Naive thymus-derived CD8-positive, alpha-beta T cell (primary cell): ENCODE measurements around the gene LCNL1. TPM values are rescaled to one million over a fixed set of nuclear protein-coding genes. Genes with fewer than 3 reads are reported as not detected.

Experiments
- ATAC-seq, 2 donors: fragments of 150-1000 bp; cut with Tn5 transposase in 1 of 2; sonication (Bioruptor Pico), chemical (Tn5 transposase) in 1 of 2; 1 replicate in 1 of 2; 2 replicates in 1 of 2; pipeline ENCODE4 v1.10.0; 2021; ENCODE audit warnings: mild to moderate bottlenecking in 2 of 2, moderate library complexity in 2 of 2
- POLR2A ChIA-PET: fragments of 350-600 bp; sonication (Branson Sonifier 250); formaldehyde crosslinking; loops from one replicate; lab custom pipeline; 2021; ENCODE audit warnings: antibody characterized with exemption; lab: Charles Lee
- DNase-seq, 10 donors: peaks; one replicate each; pipeline versions ENCODE4 v3.0.0 to v3.0.0-alpha.2; 2020 to 2022
- H3K27ac Mint-ChIP-seq, 10 donors: one replicate each; pipeline ENCODE4 v1.8.0; 2020 to 2022; ENCODE audit warnings: mild to moderate bottlenecking in 10 of 10, mixed read lengths in 10 of 10, moderate library complexity in 4 of 10, inconsistent platforms in 1 of 10
- H3K27me3 Mint-ChIP-seq, 5 donors: one replicate each; pipeline ENCODE4 v1.8.0; 2021 to 2022; ENCODE audit warnings: mixed read lengths in 5 of 5
- H3K36me3 Mint-ChIP-seq, 3 donors: one replicate each; pipeline ENCODE4 v1.8.0; 2020 to 2022; ENCODE audit warnings: mixed read lengths in 3 of 3, mild to moderate bottlenecking in 2 of 3, inconsistent platforms in 1 of 3
- H3K4me1 Mint-ChIP-seq, 4 donors: one replicate each; pipeline ENCODE4 v1.8.0; 2021 to 2022; ENCODE audit warnings: mixed read lengths in 4 of 4
- H3K4me3 Mint-ChIP-seq, 10 donors: one replicate each; pipeline ENCODE4 v1.8.0; 2020 to 2022; ENCODE audit warnings: mild to moderate bottlenecking in 10 of 10, mixed read lengths in 10 of 10, moderate library complexity in 6 of 10, inconsistent platforms in 1 of 10
- H3K9me3 Mint-ChIP-seq, 9 donors: one replicate each; pipeline ENCODE4 v1.8.0; 2020 to 2022; ENCODE audit warnings: mixed read lengths in 9 of 9, mild to moderate bottlenecking in 3 of 9, inconsistent platforms in 1 of 9, moderate library complexity in 1 of 9
- polyA plus RNA-seq, 3 donors: library from polyadenylated mRNA; unstranded; fragments of 300-500 nt; fragmentation: Illumina TruSeq; gene quantifications; one replicate each; pipeline ENCODE4 v1.2.3, GENCODE V29; 2021
- total RNA-seq, 8 experiments: library from RNA in 2 of 8; stranded (reverse) in 2 of 8; gene quantifications; one replicate each; pipeline ENCODE4 v1.2.3 and lab custom pipeline; 2021 to 2026

LCNL1 gene
- total and polyA plus RNA-seq, 5 experiments from 2014 or later = 0.44 to 0.74 TPM; not detected in 3

DNA sequence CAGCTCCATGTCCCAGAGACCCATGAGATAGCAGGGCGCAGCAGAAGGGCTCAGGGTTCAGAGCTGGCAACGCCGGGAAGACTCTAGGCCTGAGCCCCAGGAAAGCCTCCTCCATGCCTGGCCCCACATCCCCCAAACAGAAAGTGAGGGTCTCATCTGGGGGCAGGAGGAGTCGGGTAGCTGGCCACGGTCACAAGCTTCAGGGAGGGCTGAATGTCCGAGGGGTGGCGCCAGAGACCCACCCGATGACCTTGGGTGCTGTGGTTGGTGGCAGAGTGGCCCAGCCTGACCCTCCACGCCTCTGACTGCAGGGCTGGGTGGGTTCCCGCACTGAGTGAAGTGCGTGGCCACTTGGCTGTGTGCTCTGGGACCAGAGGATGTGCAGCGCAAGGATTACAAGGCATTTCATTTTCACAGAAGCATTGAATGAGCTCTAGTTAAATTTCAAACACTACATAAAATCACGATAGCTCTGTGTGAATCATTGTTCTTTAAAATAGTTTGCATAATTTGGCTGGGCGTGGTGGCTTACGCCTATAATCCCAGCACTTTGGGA is 34.8 kb upstream of the LCNL1 start:
- POLR2A ChIA-PET = interaction anchor here (0.5 to 9.5 kb wide), 10 partner anchors 12 to 141 kb away, joined by 3 to 113 read pairs (median 5); partner anchors contain the start of genes ABCA2, CLIC3, MAN1B1 and PAXX
- peak overlapping the region in 9 of 10 donors; percentile 14 to 82 (median 60) for H3K4me3 Mint-ChIP-seq
- peaks cover 7 to 26% (median 21%) of the 10 kb centered on the region in 4 donors for H3K4me1 Mint-ChIP-seq
- ATAC-seq = no peak
- peak in 3 of 10 donors; percentile 11 to 64 (median 23) for DNase-seq
- H3K9me3 Mint-ChIP-seq = no peaks in the 10 kb centered on the region
- H3K27me3 Mint-ChIP-seq = no peaks in the 10 kb centered on the region
- no peaks in the 10 kb centered on the region for H3K36me3 Mint-ChIP-seq
- peak overlapping the region in 8 of 10 donors; percentile 46 to 92 (median 70) for H3K27ac Mint-ChIP-seq

DNA sequence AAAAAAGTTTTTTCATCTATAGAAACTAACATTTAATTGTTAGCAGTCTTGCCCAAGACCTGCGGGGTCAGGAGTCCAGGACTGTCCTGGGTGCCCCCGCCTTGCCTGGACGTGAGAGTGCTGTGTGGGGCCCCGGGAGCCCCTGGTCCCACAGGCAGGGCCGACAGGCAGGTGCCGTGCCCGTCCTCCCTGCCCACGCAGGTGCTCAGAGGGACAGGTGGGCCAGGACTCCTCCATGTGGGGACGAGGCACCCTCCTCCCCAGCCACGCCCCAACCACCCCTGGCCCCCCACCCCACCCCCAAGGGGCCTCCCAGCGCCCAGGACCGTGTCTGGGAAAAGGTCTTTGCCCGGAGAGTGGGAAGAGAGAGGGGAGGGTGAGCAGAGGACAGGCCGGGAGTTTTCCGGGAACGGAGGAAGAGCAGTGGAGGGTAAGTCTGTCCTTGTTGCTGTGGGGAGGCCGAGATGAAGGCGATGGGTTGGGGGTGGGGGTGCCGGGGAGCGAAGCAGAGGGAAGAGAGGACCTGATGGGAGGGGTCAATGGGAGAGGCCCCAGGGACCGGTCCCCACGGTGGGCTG is 33.5 kb upstream of the LCNL1 start:
- Mint-ChIP-seq H3K27ac (peak overlapping the region; percentile 67 to 96 (median 89)), H3K36me3 (no peaks in the 10 kb centered on the region), H3K4me3 (peak overlapping the region; percentile 77 to 92 (median 83)), H3K4me1 (peaks cover 7 to 22% (median 19%) of the 10 kb centered on the region in 4 donors), H3K9me3 (no peaks in the 10 kb centered on the region), H3K27me3 (no peaks in the 10 kb centered on the region)
- no peak for ATAC-seq
- peak in 1 of 10 donors; percentile 7 for DNase-seq
- POLR2A ChIA-PET = interaction anchor here (0.7 to 9.5 kb wide), 9 partner anchors 23 to 274 kb away, joined by 3 to 113 read pairs (median 5); partner anchors contain the start of genes CLIC3 and PAXX

DNA sequence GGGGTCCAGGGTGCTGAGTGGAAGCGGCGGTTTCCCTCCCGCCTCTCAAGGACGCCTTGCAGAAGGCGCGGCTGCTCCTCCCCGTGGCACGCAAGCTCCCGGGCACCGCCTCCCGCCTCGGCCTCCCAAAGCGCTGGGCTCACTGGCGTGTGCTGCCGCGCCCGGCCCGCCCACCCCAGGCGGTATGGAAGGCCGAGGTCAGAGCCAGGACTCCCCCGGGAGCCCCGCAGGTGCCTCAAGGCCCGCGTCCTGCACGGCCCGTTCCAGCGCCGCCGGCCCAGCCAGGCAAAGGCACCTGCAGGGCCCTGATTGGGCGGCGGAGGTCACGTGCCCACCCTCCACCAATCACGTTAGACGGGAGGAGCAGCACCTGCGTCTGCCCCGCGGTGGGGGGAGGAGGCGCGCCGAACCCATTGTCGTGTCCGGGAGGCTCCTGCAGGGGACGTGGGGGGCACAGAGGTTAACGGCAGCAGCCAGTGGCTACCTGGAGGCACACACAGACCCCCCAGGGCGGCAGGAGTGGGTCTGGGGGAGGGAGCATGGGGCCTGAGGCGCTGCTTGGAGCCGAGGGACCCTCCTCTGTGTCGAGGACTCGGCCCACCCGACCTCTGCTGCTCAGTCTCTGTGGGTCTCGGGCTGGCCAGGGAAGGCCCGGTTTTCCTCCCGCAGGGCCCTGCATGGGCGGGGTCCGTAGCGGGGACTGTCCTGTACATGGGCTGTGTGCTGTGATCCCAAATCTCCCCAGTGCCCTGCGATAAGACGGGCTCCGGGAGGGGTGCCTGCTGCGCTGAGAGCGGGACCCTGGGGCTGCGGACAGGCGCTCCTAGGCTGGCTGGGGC is 32.8 kb upstream of the LCNL1 start:
- H3K27me3 Mint-ChIP-seq = no peaks in the 10 kb centered on the region

DNA sequence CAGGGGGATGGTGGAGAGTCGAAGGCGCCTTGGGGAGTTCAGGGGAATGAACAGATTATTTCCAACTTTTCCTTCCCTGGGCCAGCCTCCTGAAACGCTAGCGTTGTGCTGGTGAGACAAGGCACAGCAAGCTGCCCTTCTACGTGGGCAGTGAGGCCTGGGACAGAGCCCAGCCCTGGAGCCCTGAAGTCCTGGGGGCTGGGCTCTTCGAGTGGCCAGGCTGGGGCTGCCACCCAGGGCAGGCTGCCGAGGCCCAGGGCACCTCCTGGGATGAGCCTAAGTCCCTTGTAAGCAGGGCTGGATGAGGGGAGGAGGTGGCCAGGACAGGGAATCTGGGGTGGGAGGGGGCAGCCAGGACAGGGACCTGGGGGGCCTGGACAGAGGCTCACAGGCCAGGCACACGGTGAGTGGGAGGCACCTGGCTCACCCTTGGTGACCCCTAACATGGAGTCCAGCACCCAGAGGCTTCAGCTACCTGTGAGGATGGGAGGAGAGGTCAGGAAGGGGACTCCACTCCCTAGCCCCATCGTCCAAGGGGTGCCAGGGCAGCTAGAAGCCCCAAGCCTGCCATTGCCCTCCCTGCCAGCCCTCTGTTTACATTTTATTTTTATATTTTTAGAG is 32.0 kb upstream of the LCNL1 start:
- DNase-seq (no peak), ATAC-seq (no peak)
- Mint-ChIP-seq H3K36me3 (no peaks in the 10 kb centered on the region), H3K27me3 (no peaks in the 10 kb centered on the region), H3K4me3 (peak overlapping the region; percentile 75 to 93 (median 86)), H3K4me1 (peaks cover 6 to 20% (median 17%) of the 10 kb centered on the region in 4 donors), H3K9me3 (no peaks in the 10 kb centered on the region), H3K27ac (peak overlapping the region; percentile 67 to 96 (median 90))
- POLR2A ChIA-PET = interaction anchor here (0.7 to 9.5 kb wide), 6 partner anchors 9 to 84 kb away, joined by 3 to 113 read pairs (median 7); partner anchors contain the start of genes CLIC3 and PAXX

More for the DNA sequence above, 32.8 kb upstream of the LCNL1 start:
- no peaks in the 10 kb centered on the region for H3K9me3 Mint-ChIP-seq
- H3K4me3 Mint-ChIP-seq = peak overlapping the region; percentile 77 to 93 (median 86)
- peak overlapping the region; percentile 67 to 96 (median 90) for H3K27ac Mint-ChIP-seq
- POLR2A ChIA-PET = interaction anchor here (0.7 to 9.5 kb wide), 8 partner anchors 10 to 85 kb away, joined by 3 to 113 read pairs (median 6); partner anchors contain the start of genes CLIC3 and PAXX
- DNase-seq (peak; percentile 94 to 99 (median 96)), ATAC-seq (peak; percentile 96 to 98)
- H3K36me3 Mint-ChIP-seq = no peaks in the 10 kb centered on the region
- peaks cover 6 to 18% (median 17%) of the 10 kb centered on the region in 4 donors for H3K4me1 Mint-ChIP-seq

DNA sequence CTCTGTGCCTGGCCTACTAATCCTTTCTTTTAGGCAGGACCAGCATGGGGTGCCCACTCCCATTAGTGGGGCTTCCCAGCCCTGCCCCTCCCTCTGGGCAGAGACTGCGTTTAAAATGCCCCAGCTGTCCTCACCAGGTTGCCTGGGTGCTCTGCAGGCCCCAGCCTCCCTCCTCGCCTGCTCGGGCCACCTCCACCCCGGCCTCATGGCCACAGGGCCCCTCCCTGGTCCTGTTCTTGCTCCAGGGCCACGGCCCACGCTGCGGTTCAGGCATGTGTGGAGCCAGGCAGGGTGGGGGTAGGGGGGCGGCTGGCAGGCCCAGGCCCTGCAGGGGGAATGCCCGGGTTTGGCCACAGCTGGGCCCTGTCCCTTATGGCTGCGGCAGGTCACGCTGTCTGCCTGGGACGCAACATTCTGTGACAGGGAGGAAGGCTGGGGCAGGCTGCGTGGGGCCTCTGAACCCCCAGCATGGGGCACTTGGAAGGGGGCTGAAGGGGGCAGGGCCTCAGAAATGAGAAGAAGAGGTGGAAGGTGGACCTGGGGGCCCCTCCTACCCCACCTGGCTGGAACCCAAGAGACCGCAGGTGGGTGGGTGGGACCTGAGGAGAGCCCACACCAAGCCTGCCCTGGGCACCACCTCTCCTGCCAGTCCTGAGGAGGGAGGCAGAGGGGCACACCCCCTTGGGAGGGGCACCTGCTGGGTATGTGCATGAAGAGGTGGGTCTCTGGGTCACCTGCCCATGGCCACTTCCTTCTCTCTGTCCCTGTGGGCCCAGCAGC is 31.1 kb upstream of the LCNL1 start, which contains the start of gene LCN12:
Gene LCN12, plus strand, starts transcription at position 733 of the 780 bp plus-strand sequence. CDS start 55 bp downstream, outside the sequence.
- peak within 1 kb of the TSS in 7 of 10 donors; percentile 18 to 79 (median 43) for H3K27ac Mint-ChIP-seq
- H3K4me3 Mint-ChIP-seq = peak within 1 kb of the TSS in 6 of 10 donors; percentile 19 to 88 (median 42)
- peak in 2 of 10 donors; percentile 3 to 48 for DNase-seq

DNA sequence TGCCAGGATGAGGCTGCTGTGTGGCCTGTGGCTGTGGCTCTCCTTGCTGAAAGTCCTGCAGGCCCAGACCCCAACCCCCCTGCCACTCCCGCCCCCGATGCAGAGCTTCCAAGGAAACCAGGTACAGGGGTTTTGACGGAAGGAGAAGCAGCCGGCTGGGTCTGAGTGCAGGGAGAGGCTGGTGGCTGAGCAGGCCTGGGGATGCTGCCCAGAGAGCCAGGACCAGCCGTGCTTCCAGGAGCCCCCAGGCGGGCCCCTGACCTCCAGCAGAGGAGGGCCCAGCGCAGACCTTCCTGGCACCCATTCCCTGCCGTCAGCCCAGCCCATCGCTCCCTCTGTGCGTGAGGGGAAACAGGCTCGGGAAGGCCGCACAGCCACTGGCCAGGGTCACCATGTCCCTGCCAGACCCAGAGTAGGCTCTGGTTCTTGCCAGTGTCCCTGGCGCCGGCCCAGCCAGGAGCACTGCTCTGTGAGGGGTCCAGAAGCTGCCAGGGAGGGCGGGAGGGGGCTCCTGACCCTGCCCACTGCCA is 30.4 kb upstream of the LCNL1 start:
- POLR2A ChIA-PET = interaction anchor here (0.6 to 1.6 kb wide), 6 partner anchors 11 to 174 kb away, joined by 3 to 4 read pairs (median 3); partner anchors contain the start of gene CLIC3
- H3K36me3 Mint-ChIP-seq = no peaks in the 10 kb centered on the region
- no peaks in the 10 kb centered on the region for H3K27me3 Mint-ChIP-seq
- ATAC-seq (no peak), DNase-seq (peak in 2 of 10 donors; percentile 3 to 51)
- no peak overlapping the region for H3K27ac Mint-ChIP-seq
- peaks cover 8 to 28% (median 20%) of the 10 kb centered on the region in 4 donors for H3K4me1 Mint-ChIP-seq
- H3K9me3 Mint-ChIP-seq = peaks cover 0 to 11% (median 0%) of the 10 kb centered on the region in 9 donors
- H3K4me3 Mint-ChIP-seq = no peak overlapping the region

More for the DNA sequence above, 31.1 kb upstream of the LCNL1 start, which contains the start of gene LCN12:
- Mint-ChIP-seq H3K4me1 (peaks cover 10 to 26% (median 20%) of the 10 kb centered on the region in 4 donors), H3K9me3 (peaks cover 0 to 6% (median 0%) of the 10 kb centered on the region in 9 donors), H3K36me3 (no peaks in the 10 kb centered on the region), H3K27me3 (no peaks in the 10 kb centered on the region)
- no peak for ATAC-seq
- POLR2A ChIA-PET = interaction anchor here (0.6 to 9.5 kb wide), 9 partner anchors 8 to 79 kb away, joined by 3 to 113 read pairs (median 4); partner anchors contain the start of genes CLIC3 and PAXX

DNA sequence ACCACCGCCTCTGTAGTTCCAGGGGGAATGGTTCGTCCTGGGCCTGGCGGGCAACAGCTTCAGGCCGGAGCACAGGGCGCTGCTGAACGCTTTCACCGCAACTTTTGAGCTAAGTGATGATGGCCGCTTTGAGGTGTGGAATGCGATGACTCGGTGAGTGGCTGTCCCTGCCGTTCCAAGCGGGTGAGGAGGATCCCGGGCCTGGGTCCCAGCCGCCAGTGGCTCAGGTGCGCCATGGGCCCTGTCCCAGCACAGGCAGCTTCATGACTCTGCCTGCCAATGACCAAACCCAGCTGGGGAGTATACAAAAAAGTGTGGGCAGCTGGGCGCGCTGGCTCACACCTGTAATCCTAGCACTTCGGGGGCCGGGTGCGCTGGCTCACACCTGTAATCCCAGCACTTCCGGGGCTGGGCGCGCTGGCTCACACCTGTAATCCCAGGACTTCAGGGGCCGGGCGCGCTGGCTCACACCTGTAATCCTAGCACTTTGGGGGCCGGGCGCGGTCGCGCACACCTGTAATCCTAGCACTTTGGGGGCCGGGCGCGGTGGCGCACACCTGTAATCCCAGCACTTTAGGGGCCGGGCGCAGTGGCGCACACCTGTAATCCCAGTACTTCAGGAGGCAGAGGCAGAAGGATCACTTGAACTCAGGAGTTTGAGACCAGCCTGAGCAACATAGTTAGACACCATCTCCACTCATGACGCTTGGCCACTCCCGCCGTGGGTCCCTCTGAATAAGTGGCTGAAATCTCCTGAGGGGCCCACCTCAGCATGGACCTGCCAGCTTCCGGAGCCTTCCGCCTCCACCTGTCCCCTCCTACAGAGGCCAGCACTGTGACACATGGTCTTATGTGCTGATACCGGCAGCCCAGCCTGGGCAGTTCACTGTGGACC is 29.7 kb upstream of the LCNL1 start:
- H3K9me3 Mint-ChIP-seq = peaks cover 0 to 11% (median 0%) of the 10 kb centered on the region in 9 donors
- peak overlapping the region in 2 of 10 donors; percentile 29 to 33 for H3K4me3 Mint-ChIP-seq
- DNase-seq (peak in 2 of 10 donors; percentile 3 to 58), ATAC-seq (no peak)
- no peaks in the 10 kb centered on the region for H3K27me3 Mint-ChIP-seq
- POLR2A ChIA-PET = interaction anchor here (0.6 to 1.6 kb wide), 5 partner anchors 10 to 175 kb away, joined by 3 read pairs; partner anchors contain the start of gene CLIC3
- H3K27ac Mint-ChIP-seq = peak overlapping the region in 1 of 10 donors; percentile 18
- peaks cover 8 to 28% (median 21%) of the 10 kb centered on the region in 4 donors for H3K4me1 Mint-ChIP-seq
- no peaks in the 10 kb centered on the region for H3K36me3 Mint-ChIP-seq

DNA sequence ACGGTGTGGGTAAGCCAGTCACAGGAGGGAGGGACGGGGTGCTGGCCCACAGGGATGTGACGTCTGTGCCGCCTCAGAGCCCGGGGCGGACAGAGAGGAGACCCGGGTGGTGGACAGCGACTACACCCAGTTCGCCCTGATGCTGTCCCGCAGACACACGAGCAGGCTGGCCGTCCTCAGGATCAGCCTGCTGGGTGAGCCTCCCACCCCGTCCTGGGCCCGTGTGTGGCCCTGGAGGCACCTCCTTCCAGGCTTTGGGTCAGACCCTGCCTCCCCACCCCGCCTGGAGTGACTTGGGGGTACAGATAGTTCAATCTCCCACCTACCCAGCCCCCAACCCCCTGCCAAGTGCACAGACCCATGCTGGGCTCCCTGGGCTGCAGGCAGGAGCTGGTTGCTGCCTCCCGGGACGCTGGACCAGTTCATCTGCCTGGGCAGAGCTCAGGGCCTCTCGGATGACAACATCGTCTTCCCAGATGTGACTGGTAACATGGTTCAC is 29.0 kb upstream of the LCNL1 start:
- peaks cover 0 to 11% (median 0%) of the 10 kb centered on the region in 9 donors for H3K9me3 Mint-ChIP-seq
- POLR2A ChIA-PET = interaction anchor here (1.2 to 1.8 kb wide), 2 partner anchors 16 to 42 kb away, joined by 4 read pairs; partner anchors contain the start of gene CLIC3
- H3K27me3 Mint-ChIP-seq = no peaks in the 10 kb centered on the region
- peak overlapping the region in 1 of 10 donors; percentile 43 for H3K27ac Mint-ChIP-seq
- ATAC-seq (no peak), DNase-seq (peak in 1 of 10 donors; percentile 43)
- no peaks in the 10 kb centered on the region for H3K36me3 Mint-ChIP-seq
- no peak overlapping the region for H3K4me3 Mint-ChIP-seq
- H3K4me1 Mint-ChIP-seq = peaks cover 8 to 31% (median 20%) of the 10 kb centered on the region in 4 donors

DNA sequence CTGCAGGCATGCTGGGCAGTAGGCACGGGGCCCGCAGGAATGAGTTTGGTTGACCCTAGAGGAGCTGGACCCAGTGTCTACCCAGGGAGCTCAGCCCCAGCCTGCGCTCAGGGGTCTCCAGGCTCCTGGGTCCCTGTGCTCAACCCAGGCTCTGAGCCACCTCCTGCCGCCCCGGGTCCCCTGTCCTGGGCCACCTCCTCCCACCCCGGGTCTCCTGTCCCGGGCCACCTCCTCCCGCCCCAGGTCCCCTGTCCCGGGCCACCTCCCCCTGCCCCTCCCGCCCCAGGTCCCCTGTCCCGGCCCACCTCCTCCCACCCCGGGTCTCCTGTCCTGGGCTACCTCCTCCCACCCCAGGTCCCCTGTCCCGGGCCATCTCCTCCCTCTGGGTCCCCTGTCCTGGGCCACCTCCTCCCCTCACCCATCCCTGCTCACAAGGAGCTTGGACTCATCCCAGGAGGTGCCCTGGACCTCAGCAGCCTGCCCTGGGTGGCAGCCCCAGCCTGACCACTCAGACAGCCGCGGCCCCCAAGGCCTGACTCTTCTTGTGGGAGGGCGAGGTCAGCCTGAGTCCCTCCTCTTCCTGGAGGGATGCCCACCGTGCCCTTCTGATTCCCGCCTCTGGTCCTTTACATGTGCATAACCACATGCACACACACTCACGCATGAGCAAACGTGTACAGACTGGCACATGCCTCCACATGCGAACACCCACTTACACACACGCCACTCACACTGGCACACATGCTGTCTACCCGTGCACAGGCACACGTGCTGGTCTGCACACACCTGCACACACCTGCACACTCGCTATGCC is 28.3 kb upstream of the LCNL1 start:
- H3K27me3 Mint-ChIP-seq = no peaks in the 10 kb centered on the region
- ATAC-seq (no peak), DNase-seq (peak in 2 of 10 donors; percentile 3 to 56)
- H3K36me3 Mint-ChIP-seq = no peaks in the 10 kb centered on the region
- peaks cover 8 to 37% (median 20%) of the 10 kb centered on the region in 4 donors for H3K4me1 Mint-ChIP-seq
- peak overlapping the region in 2 of 10 donors; percentile 11 to 32 for H3K27ac Mint-ChIP-seq
- no peak overlapping the region for H3K4me3 Mint-ChIP-seq
- POLR2A ChIA-PET = interaction anchor here (1.2 to 1.8 kb wide), 3 partner anchors 10 to 41 kb away, joined by 4 read pairs; partner anchors contain the start of gene CLIC3
- H3K9me3 Mint-ChIP-seq = peaks cover 0 to 11% (median 0%) of the 10 kb centered on the region in 9 donors
